Measurements from ENCODE around the gene PRDM4. TPM values are rescaled to one million over a fixed set of nuclear protein-coding genes. Genes with fewer than 3 reads are reported as not detected.

Gene PRDM4
- total and polyA plus RNA-seq, 2 of the 13 experiments (the other 11 are each of a cell fraction or from before 2014, with no cell fraction given), result 9.9 to 15.3 TPM

- Histone ChIP-seq H2AFZ (ENCODE audit: low read length) (no peak overlapping the region), H3K36me3 (replicated peaks in 1 of 2; ENCODE audit: control insufficient read depth in 1 of 2, insufficient read depth in 2 of 2, low read length in 2 of 2) (no peaks in the 10 kb centered on the region), H3K4me3 (replicated peaks in 1 of 3; ENCODE audit: insufficient read depth in 1 of 3, low read depth in 2 of 3, low read length in 3 of 3) (no peak overlapping the region), H3K79me2 (ENCODE audit: insufficient read depth, low read length) (no peaks in the 10 kb centered on the region), H3K9ac (ENCODE audit: insufficient read depth, low read depth, low read length) (no peak overlapping the region), H3K27ac (ENCODE audit: extremely low read length, insufficient read depth, low read length) (no peak overlapping the region), H3K4me2 (ENCODE audit: low read depth, low read length) (no peak overlapping the region), H3K4me1 (ENCODE audit: insufficient read depth, low read length) (no peaks in the 10 kb centered on the region; the same call in 1 of the 2 replicates), H3K9me3 (ENCODE audit: low read length) (no peaks in the 10 kb centered on the region), H4K20me1 (ENCODE audit: insufficient read depth, low read length) (no peaks in the 10 kb centered on the region), H3K27me3 (ENCODE audit: control insufficient read depth in 1 of 2, insufficient read depth in 2 of 2, low read length in 2 of 2) (peaks cover 1 to 37% of the 10 kb centered on the region in 2 experiments)
- intact Hi-C loops (cut with micrococcal nuclease; ENCODE audit: unreplicated experiment) (no loop called here), in situ Hi-C loops (cut with HindIII; ENCODE audit: extremely low pct_ligation_motif_present, low pct_unique_long_range_greater_than_20kb) (no loop called here)
- no TSS peak for BruUV-seq (replicated peaks)
- WGBS (ENCODE audit: low lambda C conversion rate), result 35% methylated on average over 11 of the region's 11 CpGs
- FAIRE-seq (no peak), DNase-seq (ENCODE audit: low spot score) (peak; percentile 3), ATAC-seq (peak; percentile 36; the same call in 1 of the 3 replicates)
- TF ChIP-seq ZNF253 (CRISPR knock-in tag; IDR thresholded peaks at IDR 0.05; ENCODE audit: borderline replicate concordance) (no peak), HNRNPUL1 (IDR thresholded peaks at IDR 0.05; ENCODE audit: low read depth, low read length) (no peak), HNF4A (CRISPR knock-in tag; IDR thresholded peaks at IDR 0.05) (peak; percentile 45), ZIK1 (CRISPR knock-in tag; IDR thresholded peaks at IDR 0.05; ENCODE audit: borderline replicate concordance, low read depth) (no peak), SMAD9 (CRISPR knock-in tag; IDR thresholded peaks at IDR 0.05) (no peak), MXD4 (CRISPR knock-in tag; IDR thresholded peaks at IDR 0.05) (no peak), ZNF776 (CRISPR knock-in tag; IDR thresholded peaks at IDR 0.05) (no peak), SMAD3 (CRISPR knock-in tag; IDR thresholded peaks at IDR 0.05) (no peak), ZNF607 (CRISPR knock-in tag; IDR thresholded peaks at IDR 0.05; ENCODE audit: borderline replicate concordance) (no peak), MTF2 (CRISPR knock-in tag; IDR thresholded peaks at IDR 0.05; ENCODE audit: borderline replicate concordance) (no peak), ELF3 (CRISPR knock-in tag; IDR thresholded peaks at IDR 0.05) (peak; percentile 47; the same call in 1 of the 2 replicates), ZHX2 (IDR thresholded peaks at IDR 0.05; ENCODE audit: low read depth) (no peak), ZHX2 (CRISPR knock-in tag; IDR thresholded peaks at IDR 0.05; ENCODE audit: borderline replicate concordance) (no peak), KLF12 (CRISPR knock-in tag; IDR thresholded peaks at IDR 0.05; ENCODE audit: borderline replicate concordance) (no peak), NBN (conservative IDR thresholded peaks at IDR 0.05) (no peak), ZSCAN22 (CRISPR knock-in tag; IDR thresholded peaks at IDR 0.05) (no peak), TBP (CRISPR knock-in tag; IDR thresholded peaks at IDR 0.05) (no peak), GABPA (IDR thresholded peaks at IDR 0.05; ENCODE audit: low read depth, low read length) (no peak), GABPA (CRISPR knock-in tag; IDR thresholded peaks at IDR 0.05; ENCODE audit: low read depth) (peak; percentile 66), AKAP8 (CRISPR knock-in tag; IDR thresholded peaks at IDR 0.05) (no peak), ELF1 (CRISPR knock-in tag; IDR thresholded peaks at IDR 0.05) (0 out of 2 replicates have a peak, but pooled peaks have one; percentile 10), ZNF709 (CRISPR knock-in tag; IDR thresholded peaks at IDR 0.05) (no peak), ZNF251 (CRISPR knock-in tag; IDR thresholded peaks at IDR 0.05) (no peak)
- ChIA-PET POLR2A (no interaction called here), CTCF (ENCODE audit: low intra/inter-chr PET ratio, low total read pairs) (no interaction called here)
Measured at GRCh38 chr12:107778383-107779025, 17.6 kb upstream of the PRDM4 start.
